Right lobe of liver (tissue), 4 donors: Measurements from ENCODE around the gene STXBP5.

ENCODE experiments used
- CTCF ChIP-seq, 4 donors: fragments of 200-600 bp in 3 of 4; fragments of 450-650 bp in 1 of 4; IDR thresholded peaks; one replicate each; pipeline versions ENCODE4 v1.5.1 to v1.8.0; 2016 to 2022; ENCODE audit warnings: antibody characterized with exemption in 4 of 4, mild to moderate bottlenecking in 2 of 4
- POLR2A ChIP-seq: fragments of 450-650 bp; IDR thresholded peaks from one replicate; pipeline ENCODE4 v1.6.1; 2017; ENCODE audit warnings: antibody characterized with exemption, mild to moderate bottlenecking
- donor health status: DM: no; HTN: no; CAD: no.
- donor health status: DM: no; HTN: no; CAD: no.
- donor health status: DM: no; HTN: yes; CAD: no.

- TF ChIP-seq POLR2A (no peak), CTCF (IDR thresholded peaks at IDR 0.05) (peak; percentile 41 to 63 (median 50))
Measured at GRCh38 chr6:147382945-147383554, 178.8 kb downstream of the STXBP5 start.
